ENCODE results near the gene OXA1L. TPM values are rescaled to one million over a fixed set of nuclear protein-coding genes. Genes with fewer than 3 reads are reported as not detected.

The OXA1L gene
- total RNA-seq, 8 experiments from 2014 or later, result 69.1 to 138 (median 84.1) TPM

- ATAC-seq (replicated peaks in 6 of 8), result no peak
- in situ Hi-C loops (cut with MboI; ENCODE audit: low pct_unique_long_range_greater_than_20kb in 2 of 9, low sequenced_read_pairs in 9 of 9, unreplicated experiment in 9 of 9), result no loop called here
- WGBS, 10 experiments, result 0 to 82% (median 43%) methylated on average over 1 to 2 of the region's 2 CpGs; no CpG with 5 or more reads in 1 of the 10 experiments
These were observed 45.2 kb downstream of the OXA1L start for GRCh38 chr14:22811722-22812121.

GRCh38 chr14:22812744-22813143 lies 46.3 kb downstream of the OXA1L start:
- in situ Hi-C loops (cut with MboI; ENCODE audit: low pct_unique_long_range_greater_than_20kb in 2 of 9, low sequenced_read_pairs in 9 of 9, unreplicated experiment in 9 of 9), result no loop called here
- Histone ChIP-seq H3K27ac (no peak overlapping the region), H3K4me1 (replicated peaks in 1 of 2) (no peaks in the 10 kb centered on the region), H3K4me3 (no peak overlapping the region)
- no peak for ATAC-seq (replicated peaks in 6 of 8)
- WGBS, 10 experiments, result 80 to 100% (median 81%) methylated on average over 1 to 4 of the region's 4 CpGs; no CpG with 5 or more reads in 7 of the 10 experiments

More at GRCh38 chr14:22811722-22812121, 45.2 kb downstream of the OXA1L start:
- no peak overlapping the region for H3K4me3 ChIP-seq
- no peak overlapping the region for H3K27ac ChIP-seq
- H3K4me1 ChIP-seq (replicated peaks in 1 of 2), result no peaks in the 10 kb centered on the region

DNA sequence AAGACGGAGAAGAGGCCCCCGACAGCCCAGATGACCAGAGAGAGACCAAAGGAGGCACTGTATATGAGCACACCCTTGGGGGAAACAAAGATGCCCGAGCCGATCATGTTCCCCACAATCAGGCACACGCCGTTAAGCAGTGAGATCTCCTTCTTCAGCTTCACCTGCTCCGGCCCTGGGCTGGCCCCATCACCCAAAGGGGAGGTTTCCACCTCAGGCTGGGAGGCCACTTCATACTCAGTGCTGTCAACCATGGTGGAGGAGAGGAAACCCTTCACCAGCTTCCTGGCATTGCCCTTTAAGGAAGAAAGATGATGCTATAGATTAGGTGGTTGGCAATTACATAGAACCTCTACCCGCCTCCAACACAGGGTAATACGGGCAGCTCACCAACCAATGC lies 46.7 kb downstream of the OXA1L start:
- H3K27ac ChIP-seq, result no peak overlapping the region
- in situ Hi-C loops (cut with MboI; ENCODE audit: low pct_unique_long_range_greater_than_20kb in 2 of 9, low sequenced_read_pairs in 9 of 9, unreplicated experiment in 9 of 9), result no loop called here
- no peaks in the 10 kb centered on the region for H3K4me1 ChIP-seq (replicated peaks in 1 of 2)
- 27 to 100% (median 58%) methylated on average over 1 to 6 of the region's 9 CpGs; no CpG with 5 or more reads in 3 of the 10 experiments for WGBS, 10 experiments
- no peak overlapping the region for H3K4me3 ChIP-seq
- ATAC-seq (replicated peaks in 6 of 8), result no peak

DNA sequence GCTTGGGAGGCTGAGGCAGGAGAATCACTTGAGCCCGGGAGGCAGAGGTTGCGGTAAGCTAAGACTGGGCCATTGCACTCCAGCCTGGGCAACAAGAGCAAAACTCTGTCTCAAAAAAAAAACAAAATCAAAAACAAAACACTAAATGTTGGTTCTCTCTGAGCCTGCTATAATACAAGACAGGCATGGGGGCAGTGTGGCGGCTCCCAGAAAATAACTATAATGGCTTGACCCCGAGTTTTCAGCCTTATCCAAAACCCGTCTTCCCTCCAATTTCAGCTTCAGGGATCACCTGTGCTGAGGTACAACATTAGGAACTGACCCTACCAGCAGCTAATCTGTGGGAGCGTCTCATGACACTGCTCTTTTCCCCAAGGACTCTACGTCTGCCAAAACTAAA lies 47.9 kb downstream of the OXA1L start:
- no peak overlapping the region for H3K4me3 ChIP-seq
- WGBS, 10 experiments, result 77 to 100% (median 90%) methylated on average over 1 to 4 of the region's 7 CpGs; no CpG with 5 or more reads in 5 of the 10 experiments

GRCh38 chr14:22814941-22815713 lies 48.6 kb downstream of the OXA1L start, which contains the start of gene SLC7A7:
Gene SLC7A7, minus strand, starts transcription at chr14:22815435. Its CDS starts 2,037 bp downstream, at chr14:22813398.
- 7 to 90% (median 56%) methylated on average over 2 to 7 of the region's 10 CpGs; no CpG with 5 or more reads in 1 of the 10 experiments for WGBS, 10 experiments
- peak in 3 of 8 experiments; percentile 44 to 66 (median 64) for ATAC-seq (replicated peaks in 6 of 8)

More for the DNA sequence above, 47.9 kb downstream of the OXA1L start:
- Histone ChIP-seq H3K4me1 (replicated peaks in 1 of 2) (no peaks in the 10 kb centered on the region), H3K27ac (no peak overlapping the region)
- ATAC-seq (replicated peaks in 6 of 8), result no peak
- in situ Hi-C loops (cut with MboI; ENCODE audit: low pct_unique_long_range_greater_than_20kb in 2 of 9, low sequenced_read_pairs in 9 of 9, unreplicated experiment in 9 of 9), result no loop called here

DNA sequence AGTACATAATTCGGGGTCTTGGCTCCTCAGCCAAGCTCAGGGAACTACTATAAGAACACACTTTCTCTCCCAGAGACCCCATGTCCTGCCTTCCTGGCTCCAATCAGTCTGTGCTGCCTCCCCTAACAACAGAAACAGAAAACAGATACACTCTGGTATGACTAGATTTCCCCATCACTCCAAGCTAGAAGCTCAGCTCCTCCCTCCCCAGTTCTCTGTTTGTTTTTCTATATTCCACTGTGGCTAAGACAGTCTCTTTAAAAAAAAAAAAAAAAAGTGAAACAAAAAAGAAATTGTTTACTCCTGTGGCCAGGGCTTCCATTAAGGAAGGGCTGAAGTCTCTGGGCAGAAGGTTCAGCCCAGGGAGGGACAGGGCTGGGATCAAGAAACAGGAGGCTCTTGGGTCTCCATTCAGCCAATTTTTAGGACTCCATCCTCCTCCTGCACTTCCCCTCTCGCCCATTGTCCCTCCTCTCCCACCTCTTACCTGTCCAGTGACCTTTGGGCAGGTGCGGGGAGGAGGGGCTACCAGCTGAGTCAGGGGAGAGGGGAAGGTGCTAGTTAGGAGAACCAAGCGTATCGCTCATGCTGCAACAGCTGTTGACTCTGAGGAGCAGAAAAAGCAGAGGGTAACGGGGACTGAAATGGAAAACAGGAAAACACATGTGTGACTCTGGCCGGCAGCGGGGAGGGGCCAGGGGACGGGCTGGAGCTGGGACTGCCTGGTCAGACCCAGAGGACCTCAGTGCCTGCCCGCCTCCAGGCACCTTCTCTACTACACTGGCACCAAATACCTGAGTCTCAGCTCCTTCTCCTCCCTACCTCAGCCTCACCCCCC lies 52.9 kb downstream of the OXA1L start:
- WGBS, 10 experiments, result 10 to 71% (median 47%) methylated on average over 1 to 6 of the region's 10 CpGs; no CpG with 5 or more reads in 4 of the 10 experiments
- peak in 4 of 8 experiments; percentile 7 to 60 (median 10) for ATAC-seq (replicated peaks in 6 of 8)
- no peak overlapping the region for H3K4me3 ChIP-seq
- H3K27ac ChIP-seq, result no peak overlapping the region
- peaks cover 6 to 12% of the 10 kb centered on the region in 2 donors for H3K4me1 ChIP-seq (replicated peaks in 1 of 2)
- in situ Hi-C loops (cut with MboI; ENCODE audit: low pct_unique_long_range_greater_than_20kb in 2 of 9, low sequenced_read_pairs in 9 of 9, unreplicated experiment in 9 of 9), result no loop called here

More at GRCh38 chr14:22814941-22815713, 48.6 kb downstream of the OXA1L start, which contains the start of gene SLC7A7:
- in situ Hi-C loops (cut with MboI; ENCODE audit: low pct_unique_long_range_greater_than_20kb in 2 of 9, low sequenced_read_pairs in 9 of 9, unreplicated experiment in 9 of 9), result no loop called here
- Histone ChIP-seq H3K4me3 (no peak within 1 kb of the TSS), H3K4me1 (replicated peaks in 1 of 2) (no peaks in the 10 kb centered on the region), H3K27ac (no peak within 1 kb of the TSS)

DNA sequence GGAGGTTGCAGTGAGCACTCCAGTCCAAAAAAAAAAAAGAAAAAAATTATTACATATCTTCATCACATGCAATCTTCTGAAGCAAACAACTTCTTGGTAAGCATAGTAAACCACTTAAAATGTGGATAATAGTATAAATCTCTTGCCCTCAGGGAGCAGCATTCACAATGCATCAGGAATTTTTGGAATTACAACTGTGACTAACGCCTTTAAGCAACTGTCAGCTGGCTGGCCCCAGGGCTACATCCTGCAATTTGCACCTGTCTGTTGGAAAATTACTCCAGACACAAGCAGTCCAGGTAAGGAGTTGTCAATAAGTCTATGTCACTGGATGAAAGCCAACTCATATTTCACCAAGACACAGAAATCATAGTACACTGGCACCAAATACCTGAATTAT lies 54.2 kb downstream of the OXA1L start:
- Histone ChIP-seq H3K27ac (no peak overlapping the region), H3K4me1 (replicated peaks in 1 of 2) (peaks cover 6 to 12% of the 10 kb centered on the region in 2 donors), H3K4me3 (no peak overlapping the region)
- 20 to 100% (median 100%) methylated on average over 1 of the region's 1 CpG; no CpG with 5 or more reads in 5 of the 10 experiments for WGBS, 10 experiments
- no peak for ATAC-seq (replicated peaks in 6 of 8)
- in situ Hi-C loops (cut with MboI; ENCODE audit: low pct_unique_long_range_greater_than_20kb in 2 of 9, low sequenced_read_pairs in 9 of 9, unreplicated experiment in 9 of 9), result no loop called here

- ATAC-seq (replicated peaks in 6 of 8), result peak in 5 of 8 experiments; percentile 17 to 58 (median 39)
- 40 to 95% (median 71%) methylated on average over 1 to 22 of the region's 24 CpGs for WGBS, 10 experiments
- Histone ChIP-seq H3K4me1 (replicated peaks in 1 of 2) (peaks cover 6 to 12% of the 10 kb centered on the region in 2 donors), H3K4me3 (no peak overlapping the region), H3K27ac (no peak overlapping the region)
- in situ Hi-C loops (cut with MboI; ENCODE audit: low pct_unique_long_range_greater_than_20kb in 2 of 9, low sequenced_read_pairs in 9 of 9, unreplicated experiment in 9 of 9), result no loop called here
These were observed 54.9 kb downstream of the OXA1L start for GRCh38 chr14:22821193-22822015.

DNA sequence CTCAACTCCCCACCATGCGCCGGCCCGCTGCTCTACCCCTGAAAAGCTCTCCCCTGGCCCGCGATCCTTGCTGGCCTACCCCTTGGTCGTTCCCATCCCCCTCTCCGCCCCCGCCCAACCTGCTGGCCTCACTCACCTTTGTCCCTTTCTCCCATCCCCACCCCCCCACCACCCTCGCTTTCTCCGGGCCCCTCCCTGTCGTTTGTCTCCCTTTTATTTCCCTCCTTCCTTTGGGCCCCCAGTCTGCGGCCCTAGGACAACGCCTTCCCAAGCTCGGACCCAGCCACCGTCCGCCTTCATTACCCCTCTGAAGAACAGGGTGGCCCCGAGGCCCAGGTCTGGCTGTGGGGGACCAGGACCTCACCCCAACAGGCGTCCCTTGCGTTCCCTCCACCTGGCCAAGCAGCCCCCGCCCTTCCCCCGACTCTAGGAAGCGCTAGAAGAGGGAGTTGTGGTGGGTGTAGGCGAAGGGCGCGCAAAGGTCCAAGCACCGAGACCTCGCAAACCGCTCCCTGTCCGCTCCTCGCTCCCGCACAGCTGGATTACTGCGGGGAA lies 55.6 kb downstream of the OXA1L start:
- no peak for ATAC-seq (replicated peaks in 6 of 8)
- Histone ChIP-seq H3K27ac (no peak overlapping the region), H3K4me1 (replicated peaks in 1 of 2) (peaks cover 6 to 12% of the 10 kb centered on the region in 2 donors), H3K4me3 (no peak overlapping the region)
- 65 to 83% (median 76%) methylated on average over 2 to 9 of the region's 32 CpGs; no CpG with 5 or more reads in 7 of the 10 experiments for WGBS, 10 experiments
- in situ Hi-C loops (cut with MboI; ENCODE audit: low pct_unique_long_range_greater_than_20kb in 2 of 9, low sequenced_read_pairs in 9 of 9, unreplicated experiment in 9 of 9), result no loop called here

Other genes with a start within 250 kb of the OXA1L start
- 100 to 1,000 TPM; 156 to 485 (median 311) TPM for gene DAD1, start 177.5 kb upstream of the OXA1L start, total RNA-seq
- gene ABHD4, start 168.4 kb upstream of the OXA1L start, total RNA-seq, result 10 to 100 TPM in 4 of 8 experiments, 1 to 10 TPM in 4; 4.5 to 30.0 (median 13.5) TPM
- under 1 TPM in 4 of 8 experiments, not detected in 4; 0.04 to 0.21 (median 0.12) TPM for gene OR6J1, start 122.3 kb upstream of the OXA1L start, total RNA-seq
- gene SLC7A7, start 48.7 kb downstream of the OXA1L start, total RNA-seq, result 1 to 10 TPM in 5 of 8 experiments, under 1 TPM in 3; 0.41 to 3.3 (median 1.4) TPM
- gene MRPL52, start 63.2 kb downstream of the OXA1L start, total RNA-seq, result 100 to 1,000 TPM in 1 of 8 experiments, 10 to 100 TPM in 7; 60.7 to 112 (median 87.1) TPM
- gene MMP14, start 69.9 kb downstream of the OXA1L start, total RNA-seq, result 100 to 1,000 TPM in 2 of 8 experiments, 1 to 10 TPM in 5, under 1 TPM in 1; 0.35 to 290 (median 3.3) TPM
- gene LRP10, start 105.1 kb downstream of the OXA1L start, total RNA-seq, result 10 to 100 TPM in 4 of 8 experiments, 1 to 10 TPM in 4; 3.9 to 55.5 (median 29.2) TPM
- 10 to 100 TPM in 4 of 8 experiments, 1 to 10 TPM in 3, under 1 TPM in 1; 0.92 to 16.1 (median 7.2) TPM for gene REM2, start 116.5 kb downstream of the OXA1L start, total RNA-seq
- gene RBM23, start 152.5 kb downstream of the OXA1L start, total RNA-seq, result 10 to 100 TPM; 41.7 to 90.1 (median 56.0) TPM
- gene PRMT5, start 162.7 kb downstream of the OXA1L start, total RNA-seq, result 100 to 1,000 TPM in 2 of 8 experiments, 10 to 100 TPM in 6; 49.3 to 108 (median 83.0) TPM
- 10 to 100 TPM in 5 of 8 experiments, 1 to 10 TPM in 3; 7.1 to 29.1 (median 12.7) TPM for gene HAUS4, start 190.4 kb downstream of the OXA1L start, total RNA-seq
- gene AJUBA, start 215.9 kb downstream of the OXA1L start, total RNA-seq, result 10 to 100 TPM in 4 of 8 experiments, 1 to 10 TPM in 4; 2.5 to 31.4 (median 8.9) TPM
- 10 to 100 TPM in 1 of 8 experiments, 1 to 10 TPM in 7; 6.1 to 11.9 (median 7.1) TPM for gene C14orf93, start 243.5 kb downstream of the OXA1L start, total RNA-seq

All from motor neuron (in vitro differentiated cells).